H9 (cell line): ENCODE measurements around the gene IL18BP. TPM values are rescaled to one million over a fixed set of nuclear protein-coding genes. Genes with fewer than 3 reads are reported as not detected.
A peak's percentile ranks its signal among the peaks of the same experiment; 100 is the strongest.

Experiments
- DNase-seq: peaks from one replicate; pipeline ENCODE4 v3.0.0-alpha.2; 2017
- H2AFZ ChIP-seq: one replicate; pipeline ENCODE4 v1.6.1; 2013; ENCODE audit warnings: mild to moderate bottlenecking, low read length, control low read depth, moderate library complexity
- H2AK5ac ChIP-seq: 2 replicates; pipeline ENCODE4 v1.6.1; 2013; ENCODE audit warnings: low read length, control low read depth, mixed read lengths; ENCODE audit not compliant: insufficient read length
- H2BK120ac ChIP-seq: one replicate; pipeline ENCODE4 v1.6.1; 2013; ENCODE audit warnings: low read depth, mild to moderate bottlenecking, low read length, control low read depth, inconsistent platforms; ENCODE audit not compliant: poor library complexity, severe bottlenecking
- H2BK12ac ChIP-seq: 2 replicates; pipeline ENCODE4 v1.6.1; 2013; ENCODE audit warnings: low read length, control low read depth, mixed read lengths, low read depth; ENCODE audit not compliant: insufficient read length
- H2BK15ac ChIP-seq: 2 replicates; pipeline ENCODE4 v1.6.1; 2013; ENCODE audit warnings: low read depth, low read length, control low read depth
- H2BK20ac ChIP-seq: one replicate; pipeline ENCODE4 v1.6.1; 2013; ENCODE audit warnings: low read depth, mild to moderate bottlenecking, low read length, control low read depth, inconsistent platforms; ENCODE audit not compliant: poor library complexity, severe bottlenecking
- H2BK5ac ChIP-seq: 2 replicates; pipeline ENCODE4 v1.6.1; 2013; ENCODE audit warnings: low read length, control low read depth, mixed read lengths; ENCODE audit not compliant: insufficient read length
- H3K14ac ChIP-seq: 2 replicates; pipeline ENCODE4 v1.6.1; 2013; ENCODE audit warnings: low read length, control low read depth; ENCODE audit not compliant: insufficient read depth
- H3K18ac ChIP-seq: 2 replicates; pipeline ENCODE4 v1.6.1; 2013; ENCODE audit warnings: low read depth, mild to moderate bottlenecking, mixed read lengths, low read length, control low read depth; ENCODE audit not compliant: insufficient read length
- H3K23ac ChIP-seq: 2 replicates; pipeline ENCODE4 v1.6.1; 2013; ENCODE audit warnings: low read length, control low read depth, mixed read lengths, low read depth; ENCODE audit not compliant: insufficient read length
- H3K23me2 ChIP-seq: 2 replicates; pipeline ENCODE4 v1.6.1; 2013; ENCODE audit warnings: low read depth, mild to moderate bottlenecking, mixed read lengths, low read length, control low read depth; ENCODE audit not compliant: insufficient read length, poor library complexity, severe bottlenecking
- H3K27ac ChIP-seq: 2 replicates; pipeline ENCODE4 v1.5.1; 2013; ENCODE audit warnings: low read length, control low read depth, mixed read lengths, low read depth; ENCODE audit not compliant: insufficient read length
- H3K27me3 ChIP-seq: 2 replicates; pipeline ENCODE4 v1.6.1; 2013; ENCODE audit warnings: low read length, control low read depth, inconsistent platforms; ENCODE audit not compliant: insufficient read depth
- H3K4ac ChIP-seq: 2 replicates; pipeline ENCODE4 v1.6.1; 2013; ENCODE audit warnings: low read depth, mild to moderate bottlenecking, control low read depth, inconsistent platforms, low read length, moderate library complexity
- H3K4me1 ChIP-seq: 2 replicates; pipeline ENCODE4 v1.6.1; 2013; ENCODE audit warnings: low read length, control low read depth, inconsistent platforms; ENCODE audit not compliant: insufficient read depth
- H3K4me2 ChIP-seq: 2 replicates; pipeline ENCODE4 v1.6.1; 2013; ENCODE audit warnings: low read length, control low read depth, mixed read lengths; ENCODE audit not compliant: insufficient read length, insufficient read depth
- H3K56ac ChIP-seq: 2 replicates; pipeline ENCODE4 v1.6.1; 2013; ENCODE audit warnings: low read depth, mild to moderate bottlenecking, mixed read lengths, low read length, control low read depth; ENCODE audit not compliant: insufficient read length
- H3K79me1 ChIP-seq: 2 replicates; pipeline ENCODE4 v1.6.1; 2013; ENCODE audit warnings: low read depth, mild to moderate bottlenecking, moderate library complexity, low read length, control low read depth, inconsistent platforms; ENCODE audit not compliant: insufficient read depth, poor library complexity, severe bottlenecking
- H3K79me2 ChIP-seq: 2 replicates; pipeline ENCODE4 v1.6.1; 2013; ENCODE audit warnings: low read length, control low read depth, inconsistent platforms; ENCODE audit not compliant: insufficient read depth
- H3K9ac ChIP-seq: 2 replicates; pipeline ENCODE4 v1.6.1; 2013; ENCODE audit warnings: low read length, control low read depth, mixed read lengths; ENCODE audit not compliant: insufficient read length; ENCODE audit errors: extremely low read depth
- H3K9me3 ChIP-seq: one replicate; pipeline ENCODE4 v1.6.1; 2013; ENCODE audit warnings: low read depth, low read length, inconsistent platforms; ENCODE audit not compliant: control insufficient read depth
- H3T11ph ChIP-seq: one replicate; pipeline ENCODE4 v1.6.1; 2013; ENCODE audit warnings: mild to moderate bottlenecking, low read length, control low read depth, inconsistent platforms
- H4K20me1 ChIP-seq: one replicate; pipeline ENCODE4 v1.6.1; 2013; ENCODE audit not compliant: control insufficient read depth, insufficient read length, insufficient read depth
- H4K5ac ChIP-seq: 2 replicates; pipeline ENCODE4 v1.6.1; 2013; ENCODE audit warnings: low read depth, mild to moderate bottlenecking, mixed read lengths, low read length, control low read depth; ENCODE audit not compliant: insufficient read length
- H4K8ac ChIP-seq: replicated peaks from 2 replicates; pipeline ENCODE4 v1.6.1; 2013; ENCODE audit warnings: low read length, control low read depth, mixed read lengths, low read depth; ENCODE audit not compliant: insufficient read length
- H4K91ac ChIP-seq: 2 replicates; pipeline ENCODE4 v1.6.1; 2013; ENCODE audit warnings: low read depth, mild to moderate bottlenecking, moderate library complexity, mixed read lengths, low read length, control low read depth; ENCODE audit not compliant: insufficient read length
- H3K27ac Mint-ChIP-seq, 3 experiments: 2 replicates in 2 of 3; 3 replicates in 1 of 3; pipeline ENCODE4 v1.8.0; 2020 to 2021; ENCODE audit warnings: mixed read lengths in 3 of 3, mild to moderate bottlenecking in 1 of 3, moderate library complexity in 1 of 3
- H3K27me3 Mint-ChIP-seq: 2 replicates; pipeline ENCODE4 v1.8.0; 2021; ENCODE audit warnings: low read depth, mild to moderate bottlenecking, moderate library complexity, mixed read lengths
- H3K36me3 Mint-ChIP-seq, 3 experiments: 2 replicates in 2 of 3; 3 replicates in 1 of 3; pipeline ENCODE4 v1.8.0; 2020 to 2021; ENCODE audit warnings: low read depth in 3 of 3, mixed read lengths in 3 of 3; ENCODE audit not compliant: insufficient read depth in 1 of 3
- H3K4me1 Mint-ChIP-seq, 2 experiments: 2 replicates each; pipeline ENCODE4 v1.8.0; 2020; ENCODE audit warnings: mixed read lengths in 2 of 2
- H3K4me3 Mint-ChIP-seq, 2 experiments: 2 replicates in 1 of 2; 3 replicates in 1 of 2; pipeline ENCODE4 v1.8.0; 2020 to 2021; ENCODE audit warnings: mild to moderate bottlenecking in 2 of 2, mixed read lengths in 2 of 2, moderate library complexity in 1 of 2
- H3K9me3 Mint-ChIP-seq, 2 experiments: 2 replicates in 1 of 2; 3 replicates in 1 of 2; pipeline ENCODE4 v1.8.0; 2020; ENCODE audit warnings: mild to moderate bottlenecking in 2 of 2, mixed read lengths in 2 of 2, moderate library complexity in 1 of 2
- CTCF ChIP-seq: fragments of 200-600 bp; sonication (generic); conservative IDR thresholded peaks from 3 replicates; pipeline ENCODE4 v1.8.0; 2021; ENCODE audit warnings: antibody characterized with exemption, mild to moderate bottlenecking
- WGBS: extraction: QIAGEN DNeasy Blood & Tissue Kit; methylation state at CpG from one replicate; pipeline ENCODE4 v1.1.7; 2013; ENCODE audit warnings: missing lambda C conversion rate, low lambda C conversion rate, mixed read lengths; ENCODE audit not compliant: insufficient read length; ENCODE audit errors: extremely low coverage; 5-methylcytosine and 5-hydroxymethylcytosine counted together
- total RNA-seq: library from RNA; stranded (reverse); gene quantifications from 2 replicates; pipeline ENCODE4 v1.2.1, GENCODE V29; 2021

The IL18BP gene
- total RNA-seq, 1 experiment from 2014 or later: 10.2 TPM

- Mint-ChIP-seq H3K27me3 (peaks cover 2% of the 10 kb centered on the region; the same call in 1 of the 2 replicates), H3K4me1 (no peaks in the 10 kb centered on the region), H3K4me3 (peak overlapping the region in 1 of 2 experiments; percentile 32; a peak in 1 of 5 replicates), H3K9me3 (no peaks in the 10 kb centered on the region), H3K36me3 (peaks cover 61 to 95% (median 94%) of the 10 kb centered on the region in 3 experiments), H3K27ac (peak overlapping the region in 2 of 3 experiments; percentile 68 to 89; a peak in 2 of 7 replicates)
- Histone ChIP-seq H3K9ac (no peak overlapping the region), H4K5ac (no peak overlapping the region), H3K79me2 (no peaks in the 10 kb centered on the region), H2BK15ac (no peak overlapping the region), H3K4ac (no peak overlapping the region), H3K79me1 (no peaks in the 10 kb centered on the region), H2BK20ac (no peak overlapping the region), H2BK12ac (no peak overlapping the region), H3K23ac (no peak overlapping the region), H2BK120ac (no peak overlapping the region), H3K23me2 (no peaks in the 10 kb centered on the region), H3K9me3 (no peaks in the 10 kb centered on the region), H3K27ac (no peak overlapping the region), H2AFZ (no peak overlapping the region), H3T11ph (no peak overlapping the region), H2AK5ac (no peak overlapping the region), H3K14ac (no peak overlapping the region), H4K91ac (no peak overlapping the region), H3K27me3 (no peaks in the 10 kb centered on the region), H3K4me2 (no peak overlapping the region), H3K56ac (no peak overlapping the region), H3K18ac (no peak overlapping the region), H3K4me1 (no peaks in the 10 kb centered on the region), H4K20me1 (no peaks in the 10 kb centered on the region), H2BK5ac (no peak overlapping the region), H4K8ac (no peak overlapping the region)
- TF ChIP-seq CTCF: peak; percentile 63
- no CpG with 5 or more reads among the region's 10 CpGs for WGBS
- peak; percentile 63 for DNase-seq
Observed at GRCh38 chr11:72015511-72016061, 16.9 kb downstream of the IL18BP start.
